Smooth muscle cell of the brain vasculature (primary cell): ENCODE data around the gene ELMO2.

Source experiments
- DNase-seq: peaks from one replicate; pipeline ENCODE4 v3.0.0-alpha.2; 2012; ENCODE audit warnings: low read depth, low spot score

ELMO2 gene

GRCh38 chr20:46367234-46367633 is 39.2 kb downstream of the ELMO2 start:
- DNase-seq: no peak

- no peak for DNase-seq
These were observed 39.6 kb downstream of the ELMO2 start for GRCh38 chr20:46366826-46367225.

GRCh38 chr20:46365487-46366220 is 40.8 kb downstream of the ELMO2 start:
- DNase-seq: no peak

DNA sequence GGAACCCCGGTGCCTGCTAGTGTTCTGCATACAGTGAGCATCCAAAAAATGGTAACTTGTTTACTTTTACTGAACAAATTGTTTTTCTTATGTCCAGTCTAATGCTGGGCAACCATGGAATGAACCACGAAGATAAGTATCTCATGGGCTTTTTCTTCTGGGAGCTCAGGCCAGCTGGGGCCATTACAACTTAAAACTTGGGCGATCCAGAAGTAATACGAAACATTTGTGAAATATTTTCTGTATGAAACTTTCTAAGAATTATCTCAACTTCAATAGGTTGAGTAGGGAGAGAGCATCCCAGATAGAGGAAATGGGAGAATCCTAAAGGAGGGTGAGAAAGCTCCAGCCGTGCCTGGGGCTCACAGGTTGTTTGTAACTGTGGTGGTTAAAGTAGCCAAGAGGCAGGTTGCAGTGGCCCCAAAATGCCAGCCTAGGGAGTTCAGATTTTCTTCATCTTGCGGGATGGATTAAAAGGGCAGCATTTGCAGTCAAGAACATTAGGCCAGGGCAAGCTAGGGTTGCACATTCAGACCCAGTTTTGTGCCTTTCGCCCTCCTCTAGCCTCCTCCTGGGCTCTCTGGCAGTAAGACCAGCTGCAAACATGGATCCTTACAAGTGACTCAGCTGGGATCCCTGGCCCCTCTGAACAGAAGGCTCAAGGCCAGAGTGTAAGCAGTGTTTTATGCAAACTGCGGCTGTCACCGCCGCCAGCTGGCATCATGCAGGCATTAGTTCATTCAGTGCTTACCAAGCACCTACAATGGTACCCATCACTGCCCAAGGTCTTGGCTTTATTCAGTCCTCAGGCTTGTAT is 41.5 kb downstream of the ELMO2 start:
- no peak for DNase-seq

- peak; percentile 65 for DNase-seq
These were observed 42.3 kb downstream of the ELMO2 start for GRCh38 chr20:46363874-46364669.

- no peak for DNase-seq
These were observed 43.2 kb downstream of the ELMO2 start for GRCh38 chr20:46362921-46363867.

DNA sequence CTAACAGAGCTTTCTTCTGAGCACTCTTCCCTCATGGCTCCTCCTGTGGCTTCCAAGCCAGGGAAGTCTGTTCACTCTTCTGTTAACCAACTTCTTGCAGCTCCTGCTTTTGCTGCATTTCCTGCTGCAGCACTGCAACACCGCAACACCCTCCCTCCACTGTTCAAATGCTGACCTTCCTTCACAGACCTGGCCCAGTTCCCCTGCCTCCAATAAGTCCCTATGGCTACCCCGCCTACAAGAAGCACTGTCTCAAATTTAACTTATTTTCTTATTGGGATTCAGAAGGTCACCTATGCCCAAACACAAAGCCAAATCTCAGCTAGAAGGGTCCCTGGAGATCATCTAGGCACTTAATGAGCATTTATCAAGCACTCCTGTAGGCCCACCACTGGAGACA is 44.6 kb downstream of the ELMO2 start:
- no peak for DNase-seq

DNA sequence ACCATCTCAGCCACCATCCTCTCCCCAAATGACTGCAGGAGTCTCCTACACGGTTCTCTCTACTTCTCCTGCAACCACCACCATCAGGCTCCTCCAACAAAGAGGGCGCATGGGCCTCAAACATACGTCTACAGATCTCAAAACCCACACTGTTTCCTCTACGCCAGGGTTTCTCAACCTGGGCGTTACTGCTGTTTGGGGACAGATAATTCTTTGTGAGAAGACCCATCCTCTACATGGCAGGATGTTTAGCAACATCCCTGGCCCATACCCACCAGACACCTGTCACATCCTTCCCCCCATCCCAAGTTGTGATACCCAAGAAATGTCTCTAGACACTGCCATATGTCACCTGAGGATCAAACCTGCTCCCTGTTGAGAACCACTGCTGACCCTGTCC is 45.0 kb downstream of the ELMO2 start:
- no peak for DNase-seq

DNA sequence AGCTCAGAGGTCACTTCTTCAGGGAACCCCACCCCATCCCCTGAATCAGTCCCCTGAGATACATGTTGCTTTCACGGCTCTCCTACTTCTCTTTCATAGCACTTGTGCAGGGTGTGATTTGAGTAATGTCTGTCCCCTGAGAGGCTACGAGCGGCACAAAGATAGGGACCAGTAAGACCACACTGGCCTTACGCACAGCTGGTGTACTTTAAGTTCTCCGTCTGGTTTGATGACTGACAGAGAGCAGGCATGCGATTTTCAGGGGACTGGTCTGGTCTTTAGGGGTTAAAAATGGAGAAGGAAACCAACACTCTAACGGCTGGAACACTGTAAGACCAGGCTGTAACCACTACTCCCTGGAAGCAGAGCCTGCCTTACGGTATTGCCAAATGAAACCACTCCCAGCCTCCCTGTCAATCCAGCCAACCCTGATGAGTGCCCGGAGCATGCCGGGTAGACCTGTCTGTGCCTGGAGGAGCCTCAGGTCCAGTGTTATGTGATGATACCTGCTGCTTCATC is 47.1 kb downstream of the ELMO2 start:
- DNase-seq: no peak

GRCh38 chr20:46358346-46359058 is 47.9 kb downstream of the ELMO2 start:
- no peak for DNase-seq

- DNase-seq: no peak
These were observed 49.3 kb downstream of the ELMO2 start for GRCh38 chr20:46357030-46357514.

DNA sequence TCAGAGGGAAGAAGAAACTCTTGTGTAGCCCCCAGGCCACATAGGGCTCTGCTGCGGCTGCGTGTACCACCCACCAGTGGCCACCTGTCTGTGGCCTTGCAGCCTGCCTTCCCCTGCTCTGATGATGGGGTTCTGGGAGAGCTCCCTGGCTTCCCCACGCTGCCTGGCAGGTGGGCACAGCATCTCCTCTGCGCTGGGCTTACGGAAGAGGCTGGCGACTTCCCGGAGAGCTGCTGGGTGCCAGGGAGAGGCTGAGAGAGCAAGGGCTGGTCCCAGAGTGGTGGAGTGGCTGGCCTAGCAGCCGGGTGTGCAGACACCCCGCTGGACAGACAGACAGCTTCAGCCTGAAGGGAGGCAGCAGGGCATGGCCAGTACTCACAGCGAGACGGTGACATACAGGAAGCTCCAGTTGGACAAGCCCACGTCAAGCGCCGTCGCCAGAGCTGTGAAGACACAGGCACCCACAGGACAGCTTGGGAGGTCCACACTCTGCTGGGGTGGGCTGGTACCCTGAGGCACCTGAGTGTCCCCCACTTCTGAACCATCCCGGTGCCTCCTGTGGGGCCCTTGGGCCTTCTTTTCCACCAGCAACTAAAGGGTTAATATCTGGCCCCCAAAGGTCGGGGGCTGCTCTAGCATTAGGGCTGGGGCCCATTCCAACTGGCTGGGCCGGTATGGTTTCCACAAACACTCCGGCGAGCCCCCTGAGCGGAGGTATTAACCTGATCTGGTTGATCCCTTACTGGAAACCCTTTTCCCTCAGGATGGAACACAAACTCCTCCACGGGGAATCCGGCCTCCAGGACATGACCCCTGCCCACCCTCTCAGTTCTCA is 50.0 kb downstream of the ELMO2 start:
- no peak for DNase-seq

- DNase-seq: no peak
These were observed 50.6 kb downstream of the ELMO2 start for GRCh38 chr20:46355778-46356177.

DNA sequence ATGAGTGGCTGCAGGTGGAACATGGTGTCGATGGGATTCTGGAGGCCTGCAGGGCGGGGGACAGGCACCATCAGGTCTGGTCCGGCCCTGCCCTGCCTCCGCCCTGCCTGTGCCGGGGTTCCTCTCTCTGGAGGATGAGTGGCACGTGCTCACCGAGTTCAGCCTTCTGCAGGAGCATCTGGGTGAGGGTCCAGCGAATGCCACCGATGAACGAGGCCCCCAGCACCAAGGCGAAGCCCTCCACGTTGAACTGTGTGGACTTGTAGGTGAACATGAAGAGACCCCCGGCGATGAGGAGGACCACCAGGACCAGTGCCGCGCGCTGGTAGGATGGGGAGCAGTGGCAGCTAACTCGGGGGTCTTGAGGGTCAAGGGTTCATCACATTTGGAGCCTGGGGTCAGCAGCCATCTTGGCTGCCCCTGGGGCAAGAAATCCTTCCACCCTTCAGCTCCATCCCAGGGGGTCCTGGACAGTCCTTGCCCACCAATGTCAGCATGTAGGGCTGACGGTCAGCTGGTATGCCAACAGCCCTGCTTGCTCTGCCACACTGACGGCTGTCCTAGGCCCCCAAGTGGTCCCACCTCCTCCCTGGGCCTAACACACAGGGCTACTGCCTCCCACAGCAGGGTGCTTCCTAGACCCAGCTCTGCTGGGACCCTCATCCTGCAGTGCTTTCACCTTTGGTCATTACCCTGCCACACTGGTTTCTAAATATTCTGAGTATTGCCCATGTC is 51.3 kb downstream of the ELMO2 start:
- DNase-seq: no peak

DNA sequence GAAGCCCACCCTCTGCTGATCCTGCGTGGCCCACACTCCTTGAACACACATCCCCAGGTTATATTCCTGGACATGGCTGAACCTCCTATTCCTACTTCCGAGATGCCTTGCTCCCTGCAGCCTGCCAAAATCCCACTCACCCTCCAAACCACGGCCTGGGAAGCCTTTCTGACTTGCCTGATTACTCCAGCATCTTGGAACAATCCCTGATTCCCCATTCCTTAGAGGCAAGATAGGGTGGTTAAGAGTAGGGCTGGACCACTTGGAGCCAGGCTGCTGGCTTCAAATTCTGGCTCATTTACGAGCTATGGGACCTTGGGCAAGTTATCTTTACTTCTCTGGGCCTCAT is 52.2 kb downstream of the ELMO2 start:
- DNase-seq: no peak

- no peak for DNase-seq
These were observed 52.8 kb downstream of the ELMO2 start for GRCh38 chr20:46353500-46354206.

DNA sequence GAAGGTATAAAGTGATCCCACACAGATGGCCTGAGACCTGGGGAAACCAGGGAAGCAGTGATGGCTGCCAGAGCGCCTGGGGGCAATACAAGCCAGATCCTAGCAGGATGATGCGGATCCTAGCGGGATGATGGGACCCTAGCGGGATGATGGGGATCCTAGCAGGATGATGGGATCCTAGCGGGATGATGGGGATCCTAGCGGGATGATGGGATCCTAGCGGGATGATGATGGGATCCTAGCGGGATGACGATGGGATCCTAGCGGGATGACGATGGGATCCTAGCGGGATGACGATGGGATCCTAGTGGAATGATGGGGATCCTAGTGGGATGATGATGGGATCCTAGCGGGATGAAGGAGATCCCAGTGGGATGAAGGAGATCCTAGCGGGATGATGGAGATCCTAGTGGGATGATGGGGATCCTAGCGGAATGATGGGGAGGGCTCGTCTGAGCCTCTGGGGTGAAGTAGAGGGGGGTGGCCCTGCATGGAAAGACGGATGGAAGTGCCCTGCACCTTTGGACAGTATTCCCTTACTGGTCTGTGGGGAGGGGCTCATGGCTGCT is 54.0 kb downstream of the ELMO2 start:
- no peak for DNase-seq
